HEK293 (cell line): ENCODE data around the gene KTN1.
A peak's percentile ranks its signal among the peaks of the same experiment; 100 is the strongest.

Experiments used
- CTCF ChIA-PET: fragments of 350-600 bp; formaldehyde crosslinking; extraction: SDS; loops from one replicate; lab custom pipeline; 2021; ENCODE audit warnings: antibody characterized with exemption; lab: Yijun Ruan, JAX
- POLR2A ChIA-PET: fragments of 300-600 bp; formaldehyde crosslinking; extraction: SDS; loops from one replicate; lab custom pipeline; 2020; ENCODE audit warnings: antibody characterized with exemption, inconsistent platforms; lab: Yijun Ruan, JAX
- H3K27ac ChIP-seq: fragments of 200-500 bp; sonication (Bioruptor generic); 2 replicates; pipeline ENCODE4 v1.5.1; 2014; ENCODE audit warnings: low read depth, low read length, control low read depth, inconsistent platforms; ENCODE audit errors: extremely low read depth
- H3K36me3 ChIP-seq, 2 experiments: fragments of 200-500 bp in 1 of 2; sonication (Bioruptor generic) in 1 of 2; 1 replicate in 1 of 2; 2 replicates in 1 of 2; pipeline ENCODE4 v1.5.1; 2014 to 2017; ENCODE audit warnings: inconsistent platforms in 2 of 2, low read length in 2 of 2; ENCODE audit not compliant: control insufficient read depth in 2 of 2, insufficient read depth in 1 of 2
- H3K4me1 ChIP-seq: fragments of 200-500 bp; sonication (Bioruptor generic); 2 replicates; pipeline ENCODE4 v1.5.1; 2014; ENCODE audit warnings: mild to moderate bottlenecking, low read length, inconsistent platforms; ENCODE audit not compliant: control insufficient read depth, insufficient read depth
- H3K4me3 ChIP-seq: 2 replicates; pipeline ENCODE4 v1.5.1; 2011; ENCODE audit warnings: low read depth, mild to moderate bottlenecking, control low read depth, low read length, moderate library complexity
- H3K9me3 ChIP-seq: fragments of 200-500 bp; sonication (Bioruptor generic); 2 replicates; pipeline ENCODE4 v1.5.1; 2014; ENCODE audit warnings: low read depth, low read length, inconsistent platforms; ENCODE audit not compliant: control insufficient read depth, insufficient read depth
- GLI2 ChIP-seq: fragments of 450-650 bp; formaldehyde crosslinking; IDR thresholded peaks from 2 replicates; pipeline ENCODE4; 2017; ENCODE audit warnings: missing biosample characterization, missing genetic modification characterization, low read depth, borderline replicate concordance
- ZNF114 ChIP-seq: fragments of 450-650 bp; formaldehyde crosslinking; IDR thresholded peaks from 2 replicates; pipeline ENCODE4 v1.5.0; 2017; ENCODE audit warnings: missing biosample characterization, missing genetic modification characterization
- ZNF175 ChIP-seq: fragments of 450-650 bp; formaldehyde crosslinking; IDR thresholded peaks from 2 replicates; pipeline ENCODE4 v1.5.1; 2016; ENCODE audit warnings: missing biosample characterization, missing genetic modification characterization
- ZNF202 ChIP-seq: fragments of 450-650 bp; formaldehyde crosslinking; IDR thresholded peaks from 2 replicates; pipeline ENCODE4 v1.5.1; 2016; ENCODE audit warnings: missing biosample characterization, missing genetic modification characterization, borderline replicate concordance
- ZNF214 ChIP-seq: fragments of 450-650 bp; formaldehyde crosslinking; IDR thresholded peaks from 2 replicates; pipeline ENCODE4 v1.5.1; 2017; ENCODE audit warnings: missing biosample characterization, mild to moderate bottlenecking, missing genetic modification characterization, borderline replicate concordance
- ZNF274 ChIP-seq, 2 experiments: fragments of 200-500 bp in 1 of 2; fragments of 450-650 bp in 1 of 2; sonication (Bioruptor generic) in 1 of 2; formaldehyde crosslinking in 1 of 2; IDR thresholded peaks; 2 replicates each; pipeline versions ENCODE4 v1.5.1 to v1.6.1; 2014 to 2016; ENCODE audit warnings: borderline replicate concordance in 1 of 2, inconsistent platforms in 1 of 2, low read length in 1 of 2, missing biosample characterization in 1 of 2, missing genetic modification characterization in 1 of 2
- ZNF596 ChIP-seq: fragments of 450-650 bp; IDR thresholded peaks from 2 replicates; pipeline ENCODE4 v1.5.0; 2018; ENCODE audit warnings: missing biosample characterization, mild to moderate bottlenecking, missing genetic modification characterization, moderate library complexity
- ZNF629 ChIP-seq: fragments of 450-650 bp; formaldehyde crosslinking; IDR thresholded peaks from 2 replicates; pipeline ENCODE4 v1.5.1; 2017; ENCODE audit warnings: missing biosample characterization, missing genetic modification characterization
- ZNF785 ChIP-seq: fragments of 450-650 bp; formaldehyde crosslinking; IDR thresholded peaks from 2 replicates; pipeline ENCODE4 v1.5.1; 2016; ENCODE audit warnings: missing biosample characterization, missing genetic modification characterization
- TF ChIP-seq, protein P1 (sequence below): fragments of 450-650 bp; formaldehyde crosslinking; IDR thresholded peaks from 2 replicates; pipeline ENCODE4 v1.5.1; 2017; ENCODE audit warnings: missing biosample characterization, missing genetic modification characterization
- TF ChIP-seq, protein P2 (sequence below): fragments of 450-650 bp; formaldehyde crosslinking; IDR thresholded peaks from 2 replicates; pipeline ENCODE4 v1.5.1; 2016; ENCODE audit warnings: missing biosample characterization, missing genetic modification characterization
- TF ChIP-seq, protein P3 (sequence below): fragments of 450-650 bp; formaldehyde crosslinking; IDR thresholded peaks from 2 replicates; pipeline ENCODE4 v1.5.1; 2016; ENCODE audit warnings: missing biosample characterization, missing genetic modification characterization
- TF ChIP-seq, protein P4 (sequence below): fragments of 450-650 bp; formaldehyde crosslinking; IDR thresholded peaks from 2 replicates; pipeline ENCODE4; 2016; ENCODE audit warnings: missing biosample characterization, missing genetic modification characterization
- TF ChIP-seq, protein P5 (sequence below): fragments of 450-650 bp; formaldehyde crosslinking; IDR thresholded peaks from 2 replicates; pipeline ENCODE4 v1.5.1; 2016; ENCODE audit warnings: missing biosample characterization, missing genetic modification characterization
- TF ChIP-seq, protein P6 (sequence below): IDR thresholded peaks from 2 replicates; pipeline ENCODE4 v1.6.1; 2011; ENCODE audit warnings: mild to moderate bottlenecking, low read depth, low read length, borderline replicate concordance

Gene KTN1

DNA sequence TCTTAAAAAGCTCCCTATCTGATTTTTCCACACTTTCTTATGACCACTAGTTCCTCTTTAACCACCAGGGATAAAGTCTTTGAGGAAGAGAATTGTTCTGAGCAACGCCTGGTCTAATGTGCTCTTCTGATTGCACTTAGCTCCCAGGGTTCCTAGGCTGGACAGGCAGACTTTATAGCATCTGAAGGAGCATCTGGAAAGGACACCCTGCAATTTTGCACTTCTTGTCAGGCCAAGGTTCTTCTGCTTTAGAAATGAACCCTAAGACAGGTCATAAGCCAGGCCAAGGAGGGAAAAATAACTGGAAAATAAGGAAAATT, 126.3 kb downstream of the KTN1 start:
- H3K4me3 ChIP-seq = no peak overlapping the region
- H3K36me3 ChIP-seq = peaks cover 0 to 6% of the 10 kb centered on the region in 2 experiments; a peak in 1 of 3 replicates
- 0 out of 2 replicates have a peak overlapping the region, but pooled peaks have one; percentile 1 for H3K27ac ChIP-seq
- POLR2A ChIA-PET = no interaction called here
- no peaks in the 10 kb centered on the region for H3K4me1 ChIP-seq
- TF ChIP-seq, protein P1, sequence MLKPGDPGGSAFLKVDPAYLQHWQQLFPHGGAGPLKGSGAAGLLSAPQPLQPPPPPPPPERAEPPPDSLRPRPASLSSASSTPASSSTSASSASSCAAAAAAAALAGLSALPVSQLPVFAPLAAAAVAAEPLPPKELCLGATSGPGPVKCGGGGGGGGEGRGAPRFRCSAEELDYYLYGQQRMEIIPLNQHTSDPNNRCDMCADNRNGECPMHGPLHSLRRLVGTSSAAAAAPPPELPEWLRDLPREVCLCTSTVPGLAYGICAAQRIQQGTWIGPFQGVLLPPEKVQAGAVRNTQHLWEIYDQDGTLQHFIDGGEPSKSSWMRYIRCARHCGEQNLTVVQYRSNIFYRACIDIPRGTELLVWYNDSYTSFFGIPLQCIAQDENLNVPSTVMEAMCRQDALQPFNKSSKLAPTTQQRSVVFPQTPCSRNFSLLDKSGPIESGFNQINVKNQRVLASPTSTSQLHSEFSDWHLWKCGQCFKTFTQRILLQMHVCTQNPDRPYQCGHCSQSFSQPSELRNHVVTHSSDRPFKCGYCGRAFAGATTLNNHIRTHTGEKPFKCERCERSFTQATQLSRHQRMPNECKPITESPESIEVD = no peak
- TF ChIP-seq, protein P2, sequence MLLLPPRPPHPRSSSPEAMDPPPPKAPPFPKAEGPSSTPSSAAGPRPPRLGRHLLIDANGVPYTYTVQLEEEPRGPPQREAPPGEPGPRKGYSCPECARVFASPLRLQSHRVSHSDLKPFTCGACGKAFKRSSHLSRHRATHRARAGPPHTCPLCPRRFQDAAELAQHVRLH (tag by site-specific recombination) = no peak
- TF ChIP-seq, protein P3, sequence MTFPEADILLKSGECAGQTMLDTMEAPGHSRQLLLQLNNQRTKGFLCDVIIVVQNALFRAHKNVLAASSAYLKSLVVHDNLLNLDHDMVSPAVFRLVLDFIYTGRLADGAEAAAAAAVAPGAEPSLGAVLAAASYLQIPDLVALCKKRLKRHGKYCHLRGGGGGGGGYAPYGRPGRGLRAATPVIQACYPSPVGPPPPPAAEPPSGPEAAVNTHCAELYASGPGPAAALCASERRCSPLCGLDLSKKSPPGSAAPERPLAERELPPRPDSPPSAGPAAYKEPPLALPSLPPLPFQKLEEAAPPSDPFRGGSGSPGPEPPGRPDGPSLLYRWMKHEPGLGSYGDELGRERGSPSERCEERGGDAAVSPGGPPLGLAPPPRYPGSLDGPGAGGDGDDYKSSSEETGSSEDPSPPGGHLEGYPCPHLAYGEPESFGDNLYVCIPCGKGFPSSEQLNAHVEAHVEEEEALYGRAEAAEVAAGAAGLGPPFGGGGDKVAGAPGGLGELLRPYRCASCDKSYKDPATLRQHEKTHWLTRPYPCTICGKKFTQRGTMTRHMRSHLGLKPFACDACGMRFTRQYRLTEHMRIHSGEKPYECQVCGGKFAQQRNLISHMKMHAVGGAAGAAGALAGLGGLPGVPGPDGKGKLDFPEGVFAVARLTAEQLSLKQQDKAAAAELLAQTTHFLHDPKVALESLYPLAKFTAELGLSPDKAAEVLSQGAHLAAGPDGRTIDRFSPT = no peak
- TF ChIP-seq, protein P4, sequence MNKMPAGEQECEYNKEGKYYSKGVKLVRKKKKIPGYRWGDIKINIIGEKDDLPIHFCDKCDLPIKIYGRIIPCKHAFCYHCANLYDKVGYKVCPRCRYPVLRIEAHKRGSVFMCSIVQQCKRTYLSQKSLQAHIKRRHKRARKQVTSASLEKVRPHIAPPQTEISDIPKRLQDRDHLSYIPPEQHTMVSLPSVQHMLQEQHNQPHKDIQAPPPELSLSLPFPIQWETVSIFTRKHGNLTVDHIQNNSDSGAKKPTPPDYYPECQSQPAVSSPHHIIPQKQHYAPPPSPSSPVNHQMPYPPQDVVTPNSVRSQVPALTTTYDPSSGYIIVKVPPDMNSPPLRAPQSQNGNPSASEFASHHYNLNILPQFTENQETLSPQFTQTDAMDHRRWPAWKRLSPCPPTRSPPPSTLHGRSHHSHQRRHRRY (tag by site-specific recombination) = no peak
- TF ChIP-seq, protein P5, sequence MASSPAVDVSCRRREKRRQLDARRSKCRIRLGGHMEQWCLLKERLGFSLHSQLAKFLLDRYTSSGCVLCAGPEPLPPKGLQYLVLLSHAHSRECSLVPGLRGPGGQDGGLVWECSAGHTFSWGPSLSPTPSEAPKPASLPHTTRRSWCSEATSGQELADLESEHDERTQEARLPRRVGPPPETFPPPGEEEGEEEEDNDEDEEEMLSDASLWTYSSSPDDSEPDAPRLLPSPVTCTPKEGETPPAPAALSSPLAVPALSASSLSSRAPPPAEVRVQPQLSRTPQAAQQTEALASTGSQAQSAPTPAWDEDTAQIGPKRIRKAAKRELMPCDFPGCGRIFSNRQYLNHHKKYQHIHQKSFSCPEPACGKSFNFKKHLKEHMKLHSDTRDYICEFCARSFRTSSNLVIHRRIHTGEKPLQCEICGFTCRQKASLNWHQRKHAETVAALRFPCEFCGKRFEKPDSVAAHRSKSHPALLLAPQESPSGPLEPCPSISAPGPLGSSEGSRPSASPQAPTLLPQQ = no peak
- TF ChIP-seq ZNF202 (no peak), ZNF785 (no peak), ZNF629 (tag by site-specific recombination) (no peak)
- CTCF ChIA-PET = interaction anchor here (1.4 to 2.2 kb wide), 3 partner anchors 26 to 768 kb away, joined by 4 to 7 read pairs (median 7); no protein-coding TSS in a partner anchor
- H3K9me3 ChIP-seq = no peaks in the 10 kb centered on the region

DNA sequence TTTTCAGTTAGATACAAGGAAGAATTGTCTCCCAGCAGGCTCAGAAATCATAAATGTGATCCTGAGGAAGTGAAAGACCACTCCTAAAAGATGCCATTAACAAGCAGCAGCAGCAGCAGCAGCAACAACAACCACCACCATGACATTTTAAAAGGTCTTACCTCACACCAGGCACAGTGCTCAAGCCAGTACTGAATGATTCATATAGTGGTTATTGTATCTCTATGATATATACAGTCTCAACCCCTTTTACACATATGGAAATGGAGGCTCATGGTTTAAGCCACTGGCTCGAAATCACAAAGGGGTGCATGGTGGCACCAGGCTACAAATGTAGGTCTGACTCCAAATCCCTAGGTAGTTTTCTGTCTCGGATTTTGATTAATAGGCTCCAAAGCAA, 126.9 kb downstream of the KTN1 start:
- ChIA-PET CTCF (interaction anchor here (0.7 to 2.2 kb wide), 4 partner anchors 25 to 767 kb away, joined by 3 to 7 read pairs (median 6); no protein-coding TSS in a partner anchor), POLR2A (no interaction called here)
- Histone ChIP-seq H3K9me3 (no peaks in the 10 kb centered on the region), H3K4me3 (no peak overlapping the region)
- TF ChIP-seq ZNF596 (tag by site-specific recombination) (no peak), ZNF214 (tag by site-specific recombination) (no peak), ZNF114 (tag by site-specific recombination) (no peak), ZNF274 (IDR thresholded peaks at IDR 0.05; ENCODE audit: low read length) (no peak), ZNF274 (tag by site-specific recombination; IDR thresholded peaks at IDR 0.05; ENCODE audit: borderline replicate concordance) (no peak), GLI2 (tag by site-specific recombination) (no peak), ZNF175 (tag by site-specific recombination) (no peak)
- TF ChIP-seq, protein P6, sequence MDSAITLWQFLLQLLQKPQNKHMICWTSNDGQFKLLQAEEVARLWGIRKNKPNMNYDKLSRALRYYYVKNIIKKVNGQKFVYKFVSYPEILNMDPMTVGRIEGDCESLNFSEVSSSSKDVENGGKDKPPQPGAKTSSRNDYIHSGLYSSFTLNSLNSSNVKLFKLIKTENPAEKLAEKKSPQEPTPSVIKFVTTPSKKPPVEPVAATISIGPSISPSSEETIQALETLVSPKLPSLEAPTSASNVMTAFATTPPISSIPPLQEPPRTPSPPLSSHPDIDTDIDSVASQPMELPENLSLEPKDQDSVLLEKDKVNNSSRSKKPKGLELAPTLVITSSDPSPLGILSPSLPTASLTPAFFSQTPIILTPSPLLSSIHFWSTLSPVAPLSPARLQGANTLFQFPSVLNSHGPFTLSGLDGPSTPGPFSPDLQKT = no peak
- TF ChIP-seq, protein P3 = no peak
- TF ChIP-seq, all 188 proteins: peak for 0
- no peak overlapping the region for H3K27ac ChIP-seq
- no peaks in the 10 kb centered on the region for H3K4me1 ChIP-seq
- H3K36me3 ChIP-seq = peaks cover 0 to 6% of the 10 kb centered on the region in 2 experiments; a peak in 1 of 3 replicates
